ENCODE measurements around the gene ATXN1.

Gene ATXN1

DNA sequence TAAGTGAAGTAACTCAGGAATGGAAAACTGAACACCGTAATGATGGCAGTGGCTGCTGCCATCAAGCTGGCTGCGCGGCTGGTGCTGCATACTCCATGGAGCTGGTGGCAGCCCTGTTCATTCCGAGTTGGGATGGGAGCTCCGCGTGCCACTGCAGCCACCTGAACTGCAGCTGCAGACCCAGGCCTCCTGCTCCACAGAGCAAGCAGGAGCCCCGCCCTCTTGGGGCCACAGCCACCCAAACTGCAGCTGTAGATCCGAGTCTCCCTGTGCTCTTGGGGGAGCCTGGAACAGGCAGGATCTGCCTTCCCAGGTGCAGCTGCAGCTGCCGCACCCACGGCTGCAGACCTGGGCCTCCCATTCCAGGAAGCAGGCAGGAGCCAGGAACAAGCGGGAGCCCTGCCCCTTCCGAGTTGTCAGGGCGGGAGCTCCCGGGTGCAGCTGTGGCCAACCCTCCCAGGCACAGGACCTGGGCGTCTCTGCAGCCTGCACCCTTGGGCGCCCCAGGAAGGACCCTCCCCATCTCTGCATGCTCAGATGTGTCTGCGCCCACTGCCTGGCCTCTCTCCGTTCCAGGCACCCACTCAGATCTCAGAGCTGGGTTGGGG lies 402.6 kb downstream of the ATXN1 start:
- no peak for DNase-seq (ENCODE audit: low read depth)

DNA sequence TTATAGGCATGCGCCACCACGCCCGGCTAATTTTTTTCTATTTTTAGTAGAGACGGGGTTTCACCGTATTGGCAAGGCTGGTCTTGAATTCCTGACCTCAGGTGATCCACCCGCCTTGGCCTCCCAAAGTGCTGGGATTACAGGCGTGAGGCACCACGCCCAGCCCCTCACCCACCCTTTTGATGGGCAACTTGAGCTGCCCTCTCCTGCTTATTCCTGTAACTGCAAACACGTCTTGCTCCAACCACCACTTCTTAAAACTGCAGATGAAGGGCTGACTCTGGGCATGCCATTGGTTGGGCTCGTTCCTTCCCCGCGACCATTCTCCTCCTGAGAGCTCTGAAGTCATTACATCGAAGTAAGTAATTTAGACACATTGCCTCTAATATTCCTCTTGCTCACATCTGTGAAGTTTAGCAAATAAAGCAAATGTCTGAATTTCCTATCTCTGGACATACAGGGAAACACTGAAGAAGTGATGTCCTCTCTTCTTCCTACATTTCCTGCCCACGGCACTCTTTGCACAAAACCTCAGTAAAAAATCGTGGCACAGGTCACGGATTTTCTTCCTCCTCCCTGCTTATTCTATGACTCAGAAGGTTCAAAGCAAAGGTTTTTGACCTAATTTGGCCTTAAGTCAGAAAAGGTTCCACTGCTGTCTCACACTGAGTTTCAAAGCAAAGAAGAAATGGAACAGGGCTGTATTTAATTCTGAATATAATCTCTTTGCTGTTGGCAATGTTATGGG lies 405.4 kb downstream of the ATXN1 start:
- DNase-seq (ENCODE audit: low read depth), result no peak

DNA sequence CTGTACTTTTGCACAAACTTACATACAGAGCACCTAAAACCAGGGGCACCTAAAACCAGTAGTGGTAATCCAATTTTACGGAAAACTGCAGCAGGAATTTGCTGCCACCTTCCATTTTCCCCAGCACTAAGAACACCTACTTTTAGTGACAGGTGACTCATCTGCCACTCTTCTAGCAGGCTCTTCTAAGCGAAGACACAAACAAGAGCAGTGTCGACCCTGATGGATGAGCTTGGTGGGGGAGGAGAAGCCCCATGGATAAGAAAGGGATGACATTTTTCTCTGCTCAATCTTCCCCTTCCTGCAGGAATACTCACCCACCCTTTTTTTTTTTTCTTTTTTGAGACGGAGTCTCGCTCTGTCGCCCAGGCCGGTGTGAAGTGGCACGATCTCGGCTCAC lies 406.0 kb downstream of the ATXN1 start:
- no peak for DNase-seq (ENCODE audit: low read depth)

DNA sequence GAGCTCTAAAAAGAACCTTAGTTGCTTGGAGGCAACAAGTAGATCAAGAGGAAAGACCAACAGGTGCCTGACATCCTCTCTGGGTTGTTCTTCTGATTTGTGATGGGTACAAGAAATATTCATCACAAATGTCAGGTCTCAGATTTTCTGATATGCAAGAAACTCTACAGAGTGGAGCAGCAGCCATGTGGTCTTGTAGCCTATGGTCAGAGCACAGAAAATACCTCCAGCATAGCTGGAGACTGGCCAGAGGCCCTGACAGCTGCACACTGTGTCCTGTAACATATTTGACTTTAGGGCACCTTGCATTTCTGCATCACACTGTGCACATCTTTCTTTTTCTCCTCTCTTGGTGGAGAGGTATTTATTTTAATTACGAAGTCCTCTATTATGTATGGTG lies 406.6 kb downstream of the ATXN1 start:
- DNase-seq (ENCODE audit: low read depth), result no peak

DNA sequence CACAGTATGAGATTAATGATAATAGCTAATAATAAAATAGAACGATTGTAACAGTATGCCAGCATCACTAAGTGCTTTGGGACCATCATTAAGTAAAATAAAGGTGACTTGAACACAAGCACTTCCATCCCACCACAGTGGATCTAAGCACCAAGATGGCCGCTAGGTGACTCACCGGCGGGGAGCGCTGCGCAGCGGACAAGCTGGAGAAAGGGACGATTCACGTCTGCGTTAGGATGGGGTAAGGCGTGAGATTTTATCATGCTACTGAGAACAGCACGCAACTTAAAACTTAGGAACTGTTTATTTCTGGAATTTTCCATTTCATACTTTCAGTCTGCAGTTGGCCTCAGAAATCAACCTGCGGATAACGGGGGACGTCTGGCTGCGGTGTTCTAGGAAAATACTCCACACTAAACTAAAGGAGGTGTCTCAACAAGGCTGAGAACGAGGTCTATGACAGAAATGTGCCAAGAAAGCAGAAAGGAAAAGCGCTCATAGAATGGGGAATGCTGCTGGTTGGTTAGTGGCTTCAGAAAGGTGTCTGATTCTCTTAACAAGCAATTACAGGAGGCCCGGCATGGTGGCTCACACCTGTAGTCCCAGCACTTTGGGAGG lies 408.3 kb downstream of the ATXN1 start:
- no peak for DNase-seq (ENCODE audit: low read depth)

DNA sequence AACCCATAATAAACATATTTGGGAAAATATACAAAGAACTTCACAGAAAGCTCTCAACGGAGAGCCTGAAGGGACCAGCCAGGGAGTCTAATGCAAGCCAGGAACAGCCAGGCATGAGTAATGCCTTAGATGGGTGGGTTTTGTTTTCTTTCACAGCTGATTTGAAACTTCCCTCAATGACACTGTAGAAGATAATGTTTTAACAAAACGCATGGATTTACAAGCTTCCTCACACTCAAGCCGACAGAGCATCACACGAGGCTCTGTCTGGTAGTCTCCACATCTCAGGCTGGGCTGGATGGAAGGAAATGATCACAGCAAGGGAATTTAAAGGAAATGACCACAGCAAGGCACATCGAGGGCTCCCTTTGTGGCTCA lies 409.0 kb downstream of the ATXN1 start:
- no peak for DNase-seq (ENCODE audit: low read depth)

DNA sequence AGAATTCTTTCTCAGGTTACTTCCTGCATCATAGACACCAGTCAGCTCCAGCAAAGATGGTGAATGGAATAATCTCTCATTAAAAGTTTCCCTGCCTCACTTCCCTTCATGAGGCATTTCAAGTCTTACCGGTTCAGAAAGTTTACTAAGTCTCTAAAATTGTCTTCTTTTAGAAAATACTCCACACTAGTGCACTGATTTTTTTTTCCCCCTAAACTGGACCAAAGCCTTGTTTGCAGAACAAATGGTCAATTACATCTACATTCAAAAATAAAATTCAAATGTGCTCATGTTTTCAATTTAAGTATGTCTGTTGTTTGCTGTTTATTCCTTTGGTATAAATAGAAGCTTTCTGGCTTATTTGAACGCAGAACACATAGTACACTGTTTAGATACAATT lies 411.7 kb downstream of the ATXN1 start:
- DNase-seq (ENCODE audit: low read depth), result no peak

DNA sequence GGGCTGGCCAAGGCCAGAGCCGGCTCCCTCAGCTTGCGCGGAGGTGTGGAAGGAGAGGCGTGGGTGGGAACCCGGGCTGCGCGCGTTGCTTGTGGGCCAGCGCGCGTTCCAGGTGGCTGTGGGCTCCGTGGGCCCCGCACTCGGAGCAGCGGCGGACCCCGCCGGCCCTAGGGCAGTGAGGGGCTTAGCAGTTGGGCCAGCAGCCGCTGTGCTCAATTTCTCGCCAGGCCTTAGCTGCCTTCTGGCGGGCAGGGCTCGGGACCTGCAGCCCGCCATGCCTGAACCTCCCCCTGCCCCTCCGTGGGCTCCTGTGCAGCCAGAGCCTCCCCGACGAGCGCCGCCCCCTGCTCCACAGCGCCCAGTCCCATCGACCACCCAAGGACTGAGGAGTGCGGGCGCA lies 414.4 kb downstream of the ATXN1 start:
- DNase-seq (ENCODE audit: low read depth), result no peak

DNA sequence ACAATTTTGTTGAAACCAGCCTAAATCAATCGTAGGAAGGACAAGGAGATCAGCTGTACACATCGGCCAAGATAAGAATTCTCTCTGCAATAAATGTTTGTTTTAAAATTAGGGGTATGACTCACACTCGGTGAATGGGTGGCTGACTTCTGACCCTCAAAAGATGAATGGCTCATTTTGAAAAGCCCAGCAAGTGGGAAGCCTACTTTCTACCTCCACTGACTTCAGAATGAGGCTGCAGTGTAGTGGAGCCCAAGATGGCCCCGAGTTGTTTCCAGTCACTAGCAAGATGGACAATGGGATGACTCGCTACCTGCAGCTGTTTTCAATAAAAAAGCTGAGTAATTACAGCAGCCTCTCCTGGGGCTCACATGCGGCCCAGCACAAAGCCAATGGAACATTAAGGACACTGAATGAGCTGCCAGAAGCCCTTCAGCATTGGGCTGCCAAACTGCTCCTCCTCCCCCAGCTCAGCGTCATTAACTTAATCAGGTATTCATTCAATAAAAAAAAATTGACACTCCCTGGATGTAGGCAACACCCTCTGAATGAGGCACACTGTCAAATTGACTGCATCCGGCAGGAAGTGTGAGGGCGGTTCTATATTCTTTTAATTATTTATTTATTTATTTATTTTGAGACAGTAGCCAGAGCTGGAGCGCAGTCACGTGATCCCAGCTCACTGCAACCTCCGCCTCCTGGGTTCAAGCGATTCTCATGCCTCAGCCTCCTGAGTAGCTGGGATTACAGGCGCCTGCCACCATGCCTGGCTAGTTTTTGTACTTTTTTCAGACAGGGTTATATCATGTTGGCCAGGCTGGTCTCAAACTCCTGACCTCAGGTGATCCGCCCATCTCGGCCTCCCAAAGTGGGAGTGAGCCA lies 415.6 kb downstream of the ATXN1 start:
- no peak for DNase-seq (ENCODE audit: low read depth)

DNA sequence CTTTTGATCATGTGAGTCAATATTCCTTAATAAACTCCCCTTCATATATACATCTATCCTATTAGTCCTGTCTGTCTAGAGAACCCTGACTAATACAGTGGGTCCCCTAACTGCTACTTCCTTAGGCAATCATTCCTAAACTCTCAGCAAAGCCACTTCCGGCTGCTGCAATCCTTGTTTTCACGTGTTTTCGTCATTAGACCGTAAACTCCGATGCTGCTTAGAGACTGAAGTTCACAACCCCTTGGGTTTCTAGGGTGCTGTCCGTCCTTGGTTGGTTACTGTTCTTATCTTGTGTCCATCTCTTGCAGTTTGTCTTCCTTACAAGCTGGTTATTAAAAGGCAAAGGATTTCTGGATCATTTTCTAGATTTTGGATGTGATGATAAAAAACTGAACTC lies 416.5 kb downstream of the ATXN1 start:
- DNase-seq (ENCODE audit: low read depth), result no peak

DNA sequence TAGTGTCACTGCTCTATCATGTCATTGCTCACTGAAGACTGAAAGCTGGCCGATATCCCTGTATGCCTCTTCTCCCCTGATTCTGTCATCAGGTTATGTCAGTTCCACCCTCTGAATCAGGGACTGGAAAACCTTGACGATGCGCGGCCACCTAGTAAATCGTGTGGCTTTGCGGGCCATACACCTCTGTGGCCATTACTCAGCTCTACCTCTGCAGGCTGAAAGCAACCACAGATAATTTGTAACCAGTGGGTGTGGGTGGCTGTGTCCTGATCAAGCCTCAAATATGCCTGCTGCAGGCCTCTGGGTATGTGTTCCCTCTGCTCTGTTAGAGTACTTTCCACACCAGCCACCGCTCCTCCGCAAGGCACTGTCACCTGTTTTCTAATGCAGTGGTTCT lies 417.7 kb downstream of the ATXN1 start:
- DNase-seq (ENCODE audit: low read depth), result no peak

DNA sequence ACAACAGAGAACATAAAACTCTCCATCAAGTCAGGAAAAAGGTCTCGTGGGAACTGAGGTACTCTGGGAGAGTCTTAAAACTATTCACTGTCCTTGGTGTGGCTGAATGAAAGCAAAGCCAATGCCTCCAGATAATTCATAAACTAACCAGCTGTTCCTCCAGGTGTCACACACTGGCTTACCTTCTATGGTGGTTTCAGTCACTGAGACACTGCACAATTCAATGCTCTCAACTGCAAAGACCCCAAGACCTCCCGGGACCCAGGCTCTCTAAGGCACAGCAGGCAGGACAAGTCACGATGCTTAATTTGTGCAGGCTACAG lies 422.0 kb downstream of the ATXN1 start:
- DNase-seq (ENCODE audit: low read depth), result no peak

DNA sequence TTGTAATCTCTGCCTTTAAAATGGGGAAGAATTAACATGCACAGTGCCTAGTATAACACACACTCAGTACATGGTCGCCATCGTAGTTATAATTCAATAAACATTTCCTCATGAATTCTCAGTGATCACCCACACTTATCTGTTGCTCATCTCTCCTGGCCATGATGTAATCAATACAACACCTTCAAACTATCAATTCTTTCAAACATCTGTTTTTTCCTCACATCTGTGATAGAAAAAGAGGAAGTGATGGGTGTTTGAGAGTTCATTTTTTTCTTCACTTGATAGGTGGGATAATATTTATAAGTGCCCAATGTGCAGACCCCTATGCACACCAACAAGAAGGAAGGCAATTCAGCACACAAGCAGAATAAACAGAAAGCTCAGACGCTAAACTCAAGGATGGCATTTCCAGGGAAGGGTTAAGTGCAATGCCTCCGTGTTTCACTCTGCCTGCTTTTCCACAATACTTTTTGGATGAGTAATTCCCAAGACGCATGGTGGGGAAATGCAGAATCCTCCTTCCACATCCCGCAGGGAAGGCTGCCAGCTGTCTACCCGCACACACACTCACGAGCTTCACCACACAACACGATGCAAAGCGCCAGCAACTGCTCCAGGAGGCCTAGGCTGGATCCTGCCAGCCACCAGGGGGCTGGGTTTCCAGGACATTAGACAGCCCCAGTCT lies 422.5 kb downstream of the ATXN1 start:
- no peak for DNase-seq (ENCODE audit: low read depth)

DNA sequence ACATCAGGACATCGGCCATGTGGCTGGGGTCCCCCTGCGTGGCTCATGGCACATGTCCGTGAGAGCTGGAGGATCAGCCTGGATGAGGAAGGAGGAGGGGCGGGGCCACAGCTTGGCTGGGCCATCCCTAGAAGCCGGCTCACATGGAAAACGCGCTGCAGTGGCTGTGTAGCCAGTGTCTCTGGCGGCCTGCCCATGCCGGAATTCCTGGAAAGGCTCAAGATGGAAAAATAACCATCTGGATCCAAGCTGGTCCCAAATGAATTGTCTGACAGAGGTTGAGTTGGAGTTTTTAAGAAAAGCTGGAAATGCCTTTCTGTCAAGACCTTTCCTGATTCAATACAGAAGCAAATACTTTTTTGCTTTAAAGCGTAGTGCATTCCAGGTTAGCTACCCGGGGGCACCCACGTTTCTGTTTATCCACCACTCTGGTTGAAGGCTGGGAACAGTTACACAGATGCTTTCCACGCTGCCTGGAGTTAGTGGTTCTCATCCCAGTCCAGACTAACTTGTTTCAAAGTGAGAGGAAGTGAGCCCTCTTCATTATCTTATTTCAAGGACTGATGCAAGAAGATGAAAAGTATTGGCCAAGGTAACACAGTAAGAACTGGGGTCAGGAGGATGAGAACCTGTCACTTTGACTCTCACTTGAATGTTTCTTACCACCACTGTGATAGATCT lies 423.8 kb downstream of the ATXN1 start:
- no peak for DNase-seq (ENCODE audit: low read depth)

DNA sequence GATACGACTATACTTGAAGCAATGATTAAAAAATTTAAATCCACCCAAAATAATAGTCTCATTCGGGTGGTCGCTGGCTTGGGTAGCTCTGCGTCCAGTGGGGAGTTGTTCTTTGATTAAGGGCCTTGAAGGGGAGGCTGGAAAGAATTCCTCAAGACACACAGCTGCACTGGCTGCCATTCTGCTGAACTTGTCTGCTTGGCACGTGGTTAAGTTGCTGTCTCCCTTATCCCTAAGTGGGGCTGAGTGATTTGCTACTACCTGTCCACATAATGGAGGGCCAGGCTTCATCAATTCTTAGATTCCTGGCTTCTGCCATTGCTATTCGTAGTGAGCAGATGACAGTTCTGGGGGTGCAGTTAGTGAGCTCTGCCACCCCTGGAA lies 424.4 kb downstream of the ATXN1 start:
- no peak for DNase-seq (ENCODE audit: low read depth)

DNA sequence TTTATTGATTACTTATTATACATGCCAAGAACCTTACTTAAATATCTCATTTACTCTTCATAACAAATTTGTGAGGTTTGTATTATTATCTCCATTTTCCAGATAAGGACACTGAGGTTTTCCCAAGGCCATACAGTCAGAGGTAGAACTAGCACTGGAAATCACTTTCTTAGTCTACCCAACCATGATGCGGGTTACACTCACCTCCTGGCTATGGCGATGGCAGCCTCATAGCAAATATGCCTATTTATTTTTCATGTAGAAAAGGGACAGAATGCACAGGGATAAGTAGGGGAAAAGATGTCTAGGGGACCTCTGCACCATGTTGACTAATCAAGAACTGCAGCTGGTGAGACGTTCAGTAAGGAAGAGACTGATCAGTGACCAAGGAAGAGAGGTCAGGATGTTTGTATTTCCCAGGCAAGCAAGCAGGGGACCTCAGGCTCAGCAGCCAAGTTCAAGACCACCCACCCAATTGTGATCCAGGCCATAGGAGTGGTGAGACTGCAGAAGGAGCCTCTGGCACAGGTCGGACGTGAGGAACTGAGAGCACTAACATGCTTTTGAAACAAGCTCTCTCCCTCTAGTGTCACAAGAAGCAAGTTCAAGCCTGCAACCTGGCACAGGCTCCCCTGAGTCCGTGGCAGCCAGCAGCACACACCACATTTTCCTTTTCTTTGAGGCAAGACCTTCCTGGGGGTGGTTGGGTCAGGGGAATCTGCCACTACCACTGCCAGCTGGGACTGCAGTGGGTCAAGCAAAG lies 425.0 kb downstream of the ATXN1 start:
- DNase-seq (ENCODE audit: low read depth), result no peak

DNA sequence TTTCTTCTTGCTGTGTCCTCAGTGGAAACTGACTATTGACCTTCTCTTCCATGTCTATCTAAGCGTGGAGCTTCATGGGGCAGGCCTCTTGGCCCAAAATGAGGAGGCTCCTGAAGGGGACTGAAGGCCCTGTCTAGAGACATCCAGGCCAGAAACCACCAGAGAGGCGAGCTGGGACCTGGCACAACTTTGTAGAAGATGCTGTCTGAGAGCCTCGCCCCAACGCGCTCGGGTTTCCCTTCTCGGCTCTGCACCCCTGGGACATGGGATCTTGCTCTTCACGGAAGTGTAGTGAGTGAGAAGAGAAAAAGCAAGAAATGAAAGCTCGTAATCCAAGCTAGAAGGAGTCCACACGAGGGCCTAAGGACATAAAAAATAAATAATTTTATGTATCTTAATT lies 426.1 kb downstream of the ATXN1 start:
- DNase-seq (ENCODE audit: low read depth), result no peak

DNA sequence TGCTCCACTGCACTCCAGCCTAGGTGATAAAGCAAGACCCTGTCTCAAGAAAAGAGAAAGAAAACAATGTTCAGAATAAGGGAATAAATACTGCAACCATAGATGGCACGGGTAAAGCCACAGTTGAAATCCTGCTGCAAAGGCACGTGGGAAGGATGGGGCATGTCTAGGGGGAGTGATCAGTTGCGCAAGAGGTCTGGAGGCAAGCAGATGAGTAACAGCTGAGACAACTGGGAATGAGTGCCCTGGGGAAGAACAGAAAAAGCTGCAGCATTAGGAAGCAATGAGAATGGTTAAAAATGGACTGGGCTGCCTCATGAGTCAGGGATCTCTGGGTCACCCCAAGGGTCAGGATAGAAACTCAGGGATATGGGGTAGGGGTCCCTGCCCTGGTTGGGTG lies 426.6 kb downstream of the ATXN1 start:
- DNase-seq (ENCODE audit: low read depth), result no peak

DNA sequence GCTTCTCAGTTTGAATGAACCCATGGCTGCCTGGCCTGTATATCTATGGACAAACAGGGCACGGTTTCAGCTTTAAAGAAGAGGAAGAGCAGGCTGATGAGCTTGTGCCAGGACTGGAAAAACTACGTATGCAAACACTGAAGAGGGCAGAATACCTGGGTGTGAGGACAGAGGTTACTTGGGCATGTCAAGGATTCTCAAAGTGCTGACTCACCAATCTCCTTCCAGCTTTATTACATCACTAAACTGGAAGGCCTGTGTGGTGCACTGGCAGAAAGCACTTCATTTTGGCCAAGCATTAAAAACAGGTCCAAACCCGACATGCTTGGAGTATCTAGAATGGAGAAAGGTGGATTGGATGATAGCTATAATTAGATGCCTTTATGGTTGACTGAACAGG lies 427.7 kb downstream of the ATXN1 start:
- no peak for DNase-seq (ENCODE audit: low read depth)

DNA sequence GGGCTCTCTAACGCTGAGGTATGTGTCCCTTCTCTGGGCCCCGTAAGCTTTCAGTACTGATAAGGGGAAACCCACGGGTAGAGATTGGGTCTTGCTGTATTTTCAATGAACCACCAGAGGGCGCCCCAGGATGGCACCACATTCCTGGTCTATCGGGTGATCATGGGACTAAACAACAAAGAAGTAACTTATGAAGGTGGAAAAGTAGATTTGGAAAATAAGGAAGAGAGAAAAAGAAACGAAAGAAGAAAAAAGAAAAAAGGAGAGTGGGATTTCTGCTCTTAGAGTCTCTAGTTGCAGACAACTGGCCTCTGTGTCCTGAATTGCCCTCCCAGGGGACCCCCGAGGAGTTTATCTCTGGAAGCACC lies 429.1 kb downstream of the ATXN1 start:
- DNase-seq (ENCODE audit: low read depth), result peak; percentile 52
